Naive B cell (primary cell): ENCODE measurements around the gene THEM5. TPM values are rescaled to one million over a fixed set of nuclear protein-coding genes. Genes with fewer than 3 reads are reported as not detected.

Experiments
- polyA plus RNA-seq, 6 donors: library from polyadenylated mRNA; unstranded; fragments of 300-500 nt; fragmentation: Illumina TruSeq; gene quantifications; one replicate each; pipeline ENCODE4 v1.2.3, GENCODE V29; 2021; ENCODE audit warnings: low read depth in 6 of 6

THEM5 gene
- polyA plus RNA-seq, 6 donors from 2014 or later = not detected

Other genes starting within 250 kb of the THEM5 start
- 10 to 100 TPM in 5 of 6 donors, 1 to 10 TPM in 1; 4.2 to 17.2 (median 13.1) TPM for gene SNX27, start 241.7 kb downstream of the THEM5 start, polyA plus RNA-seq
- not detected for gene CELF3, start 136.9 kb downstream of the THEM5 start, polyA plus RNA-seq
- not detected for gene RIIAD1, start 132.2 kb downstream of the THEM5 start, polyA plus RNA-seq
- gene MRPL9, start 90.2 kb downstream of the THEM5 start, polyA plus RNA-seq = 100 to 1,000 TPM; 126 to 160 (median 142) TPM
- gene TDRKH, start 63.2 kb downstream of the THEM5 start, polyA plus RNA-seq = 1 to 10 TPM; 3.9 to 9.2 (median 6.9) TPM
- not detected for gene LINGO4, start 48.3 kb downstream of the THEM5 start, polyA plus RNA-seq
- gene RORC, start 21.9 kb downstream of the THEM5 start, polyA plus RNA-seq = under 1 TPM in 1 of 6 donors, not detected in 5; 0.08 TPM
- under 1 TPM in 3 of 6 donors, not detected in 3; 0.16 to 0.27 (median 0.22) TPM for gene C2CD4D, start 13.9 kb downstream of the THEM5 start, polyA plus RNA-seq
- 10 to 100 TPM in 2 of 6 donors, 1 to 10 TPM in 4; 6.6 to 11.9 (median 8.1) TPM for gene THEM4, start 55.8 kb upstream of the THEM5 start, polyA plus RNA-seq
- gene S100A10, start 140.1 kb upstream of the THEM5 start, polyA plus RNA-seq = 100 to 1,000 TPM; 115 to 209 (median 180) TPM
- gene S100A11, start 183.3 kb upstream of the THEM5 start, polyA plus RNA-seq = 10 to 100 TPM; 22.1 to 54.6 (median 27.8) TPM
- not detected for gene TCHHL1, start 235.4 kb upstream of the THEM5 start, polyA plus RNA-seq